NCI-H82 treated with DMSO at 0.1 percent for 48 hours (cell line): ENCODE measurements around the gene TFDP3.

Source experiments
- DNase-seq: peaks from one replicate; lab custom pipeline; 2025; ENCODE audit not compliant: unreplicated experiment; lab: John Stamatoyannopoulos, UW

Gene TFDP3

GRCh38 chrX:133218329-133218728, at the start of gene TFDP3:
TSS of gene TFDP3 (minus strand) at chrX:133218354. CDS start at chrX:133218259, 95 bp downstream.
- no peak for DNase-seq

- no peak for DNase-seq
These were observed 49.5 kb upstream of the TFDP3 start for GRCh38 chrX:133267621-133268020.

GRCh38 chrX:133265331-133265730, 47.2 kb upstream of the TFDP3 start:
- no peak for DNase-seq

GRCh38 chrX:133258481-133258880, 40.3 kb upstream of the TFDP3 start:
- no peak for DNase-seq

GRCh38 chrX:133254666-133255065, 36.5 kb upstream of the TFDP3 start:
- no peak for DNase-seq

- no peak for DNase-seq
These were observed 33.0 kb upstream of the TFDP3 start for GRCh38 chrX:133251204-133251603.

GRCh38 chrX:133250184-133251100, 32.3 kb upstream of the TFDP3 start:
- no peak for DNase-seq

- no peak for DNase-seq
These were observed 31.3 kb upstream of the TFDP3 start for GRCh38 chrX:133249266-133250058.

GRCh38 chrX:133248177-133248576, 30.0 kb upstream of the TFDP3 start:
- DNase-seq, result no peak

GRCh38 chrX:133246921-133247320, 28.8 kb upstream of the TFDP3 start:
- DNase-seq, result no peak

- DNase-seq, result no peak
These were observed 17.7 kb upstream of the TFDP3 start for GRCh38 chrX:133235830-133236229.

- no peak for DNase-seq
These were observed 14.2 kb upstream of the TFDP3 start for GRCh38 chrX:133232331-133232730.

GRCh38 chrX:133229361-133229760, 11.2 kb upstream of the TFDP3 start:
- no peak for DNase-seq

GRCh38 chrX:133215747-133216146, 2.4 kb downstream of the TFDP3 start:
- no peak for DNase-seq

- no peak for DNase-seq
These were observed 3.1 kb downstream of the TFDP3 start for GRCh38 chrX:133215017-133215416.

GRCh38 chrX:133214301-133214700, 3.9 kb downstream of the TFDP3 start:
- no peak for DNase-seq

GRCh38 chrX:133213117-133213516, 5.0 kb downstream of the TFDP3 start:
- no peak for DNase-seq

GRCh38 chrX:133207751-133208150, 10.4 kb downstream of the TFDP3 start:
- DNase-seq, result no peak

- no peak for DNase-seq
These were observed 26.5 kb downstream of the TFDP3 start for GRCh38 chrX:133191739-133192039.

GRCh38 chrX:133190877-133191738, 27.0 kb downstream of the TFDP3 start:
- DNase-seq, result no peak

GRCh38 chrX:133189195-133189594, 29.0 kb downstream of the TFDP3 start:
- no peak for DNase-seq
